ENCODE measurements around the gene SCCPDH.

SCCPDH gene

DNA sequence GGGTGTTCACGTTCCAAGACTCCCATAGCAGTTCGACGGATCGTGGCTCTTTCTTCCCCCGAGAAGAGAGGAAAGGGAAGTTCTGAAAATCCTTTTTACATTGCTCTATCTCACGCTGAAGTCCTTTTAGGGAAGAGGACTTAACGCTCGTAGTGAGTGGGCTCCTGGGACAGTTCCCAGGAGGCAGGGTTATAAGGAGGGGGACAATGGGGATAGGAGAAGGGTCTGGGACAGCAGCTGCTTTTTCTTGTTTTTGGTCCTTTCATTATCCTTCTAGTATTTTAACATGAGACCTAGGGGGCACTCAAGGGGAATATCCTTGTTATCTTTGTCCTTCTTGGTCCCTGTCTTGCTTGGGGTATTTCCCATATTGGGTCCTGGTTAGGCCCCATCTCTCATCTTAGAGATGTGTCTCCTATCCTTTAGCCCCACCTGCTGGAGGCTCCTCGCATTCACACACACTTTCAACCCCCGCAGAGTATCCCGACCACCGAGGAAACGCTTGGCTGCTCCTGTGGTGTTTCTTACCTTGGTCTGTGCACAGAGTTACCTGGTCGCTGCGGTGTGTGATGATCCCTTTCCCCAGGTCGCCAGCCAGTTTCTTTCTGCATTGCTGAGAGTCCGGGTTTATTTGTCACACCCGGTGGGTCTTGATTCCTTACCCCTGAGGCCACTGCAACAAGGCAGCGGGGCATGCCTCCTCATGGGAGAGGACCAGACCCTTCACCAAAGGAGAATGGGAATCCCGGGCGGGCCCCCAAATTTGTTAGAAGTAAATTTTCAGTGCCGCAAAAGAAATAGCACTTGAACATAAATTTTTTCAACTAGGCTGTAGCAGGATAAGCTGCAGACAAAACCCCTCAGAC, 29.7 kb downstream of the SCCPDH start:
- DNase-seq (ENCODE audit: low spot score), result peak; percentile 69

DNA sequence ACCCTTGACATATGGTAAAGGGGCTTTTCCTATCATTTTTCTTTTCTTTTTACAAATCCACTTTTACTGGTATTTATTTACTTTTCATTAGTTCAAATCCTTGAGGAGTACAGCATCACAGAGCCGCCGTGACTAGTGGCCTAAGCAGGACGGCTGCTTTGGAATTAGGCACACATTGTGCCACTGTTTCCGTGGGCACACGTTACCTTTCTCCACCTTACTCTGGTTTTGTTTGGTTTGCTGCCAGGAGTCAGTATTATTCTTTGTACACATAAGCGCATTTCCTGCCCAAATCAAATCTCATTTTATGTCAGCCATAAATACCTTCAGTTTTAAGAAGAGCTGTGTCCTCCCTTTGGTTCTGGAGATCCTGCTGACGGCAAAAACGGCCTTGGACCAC, 31.2 kb downstream of the SCCPDH start:
- no peak for DNase-seq (ENCODE audit: low spot score)

DNA sequence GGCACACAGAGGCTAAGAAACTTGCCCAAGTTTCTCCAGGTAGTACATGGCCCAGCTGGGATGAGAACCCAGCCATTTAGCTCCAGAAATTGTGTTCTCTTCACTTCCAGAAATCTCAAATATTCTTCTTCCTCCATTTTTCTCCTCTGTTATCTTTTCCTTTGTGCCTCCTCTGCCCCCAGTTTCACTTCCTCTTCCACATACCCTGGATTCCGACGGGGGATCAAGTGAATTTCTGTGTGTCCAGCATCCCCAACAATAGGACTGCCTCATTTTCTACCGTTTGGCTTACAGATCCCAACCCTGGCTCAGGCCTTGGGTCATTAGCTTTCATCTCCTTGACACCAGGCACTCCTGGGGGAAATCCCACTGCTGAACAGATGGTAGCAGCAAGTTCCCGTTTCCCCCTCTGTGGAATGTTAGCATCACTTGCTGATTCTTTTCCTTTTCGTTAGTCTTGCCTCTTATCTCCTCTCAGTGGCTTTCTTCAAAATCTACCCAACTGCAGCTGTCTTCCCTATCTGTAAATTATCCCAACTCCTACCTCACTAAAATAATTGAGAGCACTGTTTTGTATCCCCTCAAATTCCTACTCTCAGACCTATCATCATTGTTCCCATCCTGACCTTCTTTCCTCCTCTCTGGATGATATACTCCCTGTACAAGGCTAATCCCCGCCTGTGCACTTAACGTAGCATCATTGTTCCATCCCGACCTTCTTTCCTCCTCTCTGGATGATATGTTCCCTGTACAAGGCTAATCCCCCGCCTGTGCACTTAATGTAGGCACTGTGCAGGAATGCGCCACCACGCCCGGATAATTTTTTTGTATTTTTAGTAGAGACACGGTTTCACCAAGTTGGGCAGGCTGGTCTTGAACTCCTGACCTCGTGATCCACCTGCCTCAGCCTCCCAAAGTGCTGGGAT, 36.5 kb downstream of the SCCPDH start:
- no peak for DNase-seq (ENCODE audit: low spot score)

DNA sequence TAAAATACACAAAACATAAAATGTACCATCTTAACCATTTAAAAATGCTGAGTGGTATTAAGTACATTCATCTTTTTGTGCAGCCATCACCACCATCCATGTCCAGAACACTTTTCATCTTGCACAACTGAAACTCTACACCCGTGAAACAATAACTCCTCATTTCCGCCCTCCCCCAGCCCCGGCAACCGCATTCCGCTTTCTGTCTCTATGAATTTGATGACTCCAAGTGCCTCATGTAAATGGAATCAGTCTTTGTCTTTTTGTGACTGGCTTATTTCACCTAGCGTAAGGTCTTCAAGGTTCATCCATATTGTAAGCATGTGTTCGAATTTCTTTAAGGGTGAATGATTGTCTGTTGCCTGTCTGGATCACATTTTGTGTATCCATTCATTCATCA, 37.2 kb downstream of the SCCPDH start:
- DNase-seq (ENCODE audit: low spot score), result no peak

DNA sequence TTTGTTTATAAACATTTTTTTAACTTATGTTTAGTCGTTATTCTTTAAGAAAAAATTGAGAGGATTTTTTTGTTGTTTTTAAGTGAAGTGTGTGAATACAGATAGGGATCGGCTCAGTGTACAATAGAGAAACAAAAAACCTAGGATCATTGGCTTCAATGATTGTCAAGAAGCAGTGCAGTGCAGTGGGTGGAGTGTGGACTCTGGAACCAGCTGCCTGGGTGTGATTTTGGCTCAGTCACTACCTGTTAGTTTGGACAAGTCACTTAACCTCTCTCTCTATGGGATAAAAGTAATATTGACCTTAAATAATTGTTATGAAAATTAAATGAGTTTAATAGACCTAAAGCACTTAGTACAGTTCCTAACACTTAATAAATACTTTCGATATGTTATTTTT, 41.3 kb downstream of the SCCPDH start:
- DNase-seq (ENCODE audit: low spot score), result no peak

DNA sequence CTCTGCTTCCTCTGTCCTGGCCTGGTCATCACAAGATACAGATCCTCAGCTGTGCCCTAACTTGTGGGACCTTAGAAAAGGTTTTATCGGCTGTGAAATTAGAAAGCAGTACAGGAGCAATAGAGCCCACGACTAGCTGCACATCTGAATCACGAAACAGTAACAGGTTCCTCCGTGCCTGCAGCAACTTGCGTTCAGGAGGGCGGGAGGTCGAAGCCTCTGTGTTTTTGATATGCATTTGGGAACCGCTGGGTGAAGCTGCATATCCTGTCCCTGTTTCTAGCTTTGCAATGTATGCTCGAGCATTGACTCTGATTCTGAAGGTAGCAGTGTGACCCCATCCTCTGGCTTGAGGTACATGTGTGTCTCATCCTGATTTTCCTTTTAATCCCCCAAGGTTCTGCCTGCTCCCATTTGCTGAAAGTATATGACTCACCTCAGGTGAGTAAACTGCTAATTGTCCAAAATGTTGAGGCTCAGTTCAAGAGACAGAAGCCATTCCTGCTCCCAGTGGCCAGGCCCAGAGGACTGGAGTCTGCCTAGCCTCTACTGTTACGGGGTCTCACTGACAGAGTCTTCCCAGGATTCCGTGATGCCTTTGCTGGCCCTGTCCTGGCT, 44.3 kb downstream of the SCCPDH start:
- DNase-seq (ENCODE audit: low spot score), result no peak

DNA sequence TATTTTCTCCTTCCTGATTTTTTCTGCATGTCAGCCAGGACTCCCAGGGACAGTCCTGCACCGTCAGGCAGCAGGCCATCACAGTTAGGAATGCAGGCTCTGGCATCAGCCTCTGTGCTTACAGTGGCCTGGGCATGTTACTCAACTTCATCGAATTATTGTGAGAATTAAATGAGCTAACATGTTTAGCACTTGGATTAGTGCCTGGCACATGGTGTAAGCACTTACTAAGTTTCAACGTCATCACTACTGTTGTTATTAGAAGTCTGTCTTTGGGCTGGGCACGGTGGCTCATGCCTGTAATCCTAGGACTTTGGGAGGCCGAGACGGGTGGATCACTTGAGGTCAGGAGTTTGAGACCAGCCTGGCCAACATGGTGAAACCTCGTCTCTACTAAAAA, 45.1 kb downstream of the SCCPDH start:
- DNase-seq (ENCODE audit: low spot score), result peak; percentile 90

DNA sequence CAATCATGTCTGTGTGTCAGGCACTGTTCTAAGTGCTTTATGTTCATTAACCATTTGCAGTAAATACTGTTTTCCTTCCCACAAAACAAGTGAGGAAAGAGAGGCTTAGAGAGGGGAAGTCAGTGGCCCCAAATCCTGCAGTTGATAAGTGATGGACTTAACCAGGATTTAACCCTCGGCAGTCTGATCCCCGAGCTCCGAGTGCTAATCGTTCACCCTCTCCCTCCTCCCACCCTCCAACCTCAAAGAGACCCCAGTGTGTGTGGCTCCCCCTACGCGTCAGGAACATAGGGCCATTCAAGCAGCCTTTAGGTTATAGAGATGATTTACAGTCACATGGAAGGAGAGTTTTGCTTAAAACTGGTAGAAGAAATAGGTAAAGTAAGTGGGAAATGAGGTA, 47.2 kb downstream of the SCCPDH start:
- no peak for DNase-seq (ENCODE audit: low spot score)

DNA sequence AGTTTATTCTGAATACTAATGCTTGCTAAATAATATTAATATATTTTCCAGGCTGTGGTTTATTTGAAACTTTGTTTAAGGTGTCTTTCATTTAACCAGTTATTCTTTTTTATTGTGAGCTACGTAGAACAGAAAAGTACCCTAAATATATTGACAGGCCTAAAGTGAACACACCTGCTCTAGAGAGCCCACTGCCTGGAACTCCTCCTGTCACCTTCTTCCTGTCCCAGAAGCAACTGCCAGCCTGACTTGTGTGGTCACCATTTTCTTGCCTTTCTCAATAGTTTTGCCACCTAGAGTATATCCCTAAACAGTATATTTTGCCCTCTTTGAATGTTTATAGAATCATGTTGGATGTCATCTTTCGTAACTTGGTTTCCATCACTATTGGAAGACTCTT, 48.5 kb downstream of the SCCPDH start:
- no peak for DNase-seq (ENCODE audit: low spot score)

DNA sequence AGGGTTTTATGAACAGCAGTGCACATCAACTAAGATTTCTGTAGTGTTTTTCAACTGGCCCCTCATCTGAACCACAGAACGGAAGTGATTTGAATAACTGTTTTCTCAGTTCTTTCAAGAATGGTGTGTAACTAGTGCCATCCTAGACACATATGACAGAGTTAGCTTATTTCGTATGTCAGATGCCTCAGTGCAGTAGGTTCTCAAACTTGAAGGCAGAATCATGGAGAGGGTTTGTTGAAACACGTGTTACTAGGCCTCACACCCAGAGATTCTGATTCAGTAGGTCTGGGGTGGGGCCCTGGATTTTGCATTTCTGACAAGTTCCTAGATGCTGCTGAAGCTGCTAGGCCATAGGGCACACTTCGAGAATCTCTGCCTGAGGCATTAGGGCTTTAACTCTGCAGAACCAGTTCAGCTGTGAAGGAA, 49.0 kb downstream of the SCCPDH start:
- DNase-seq (ENCODE audit: low spot score), result no peak

DNA sequence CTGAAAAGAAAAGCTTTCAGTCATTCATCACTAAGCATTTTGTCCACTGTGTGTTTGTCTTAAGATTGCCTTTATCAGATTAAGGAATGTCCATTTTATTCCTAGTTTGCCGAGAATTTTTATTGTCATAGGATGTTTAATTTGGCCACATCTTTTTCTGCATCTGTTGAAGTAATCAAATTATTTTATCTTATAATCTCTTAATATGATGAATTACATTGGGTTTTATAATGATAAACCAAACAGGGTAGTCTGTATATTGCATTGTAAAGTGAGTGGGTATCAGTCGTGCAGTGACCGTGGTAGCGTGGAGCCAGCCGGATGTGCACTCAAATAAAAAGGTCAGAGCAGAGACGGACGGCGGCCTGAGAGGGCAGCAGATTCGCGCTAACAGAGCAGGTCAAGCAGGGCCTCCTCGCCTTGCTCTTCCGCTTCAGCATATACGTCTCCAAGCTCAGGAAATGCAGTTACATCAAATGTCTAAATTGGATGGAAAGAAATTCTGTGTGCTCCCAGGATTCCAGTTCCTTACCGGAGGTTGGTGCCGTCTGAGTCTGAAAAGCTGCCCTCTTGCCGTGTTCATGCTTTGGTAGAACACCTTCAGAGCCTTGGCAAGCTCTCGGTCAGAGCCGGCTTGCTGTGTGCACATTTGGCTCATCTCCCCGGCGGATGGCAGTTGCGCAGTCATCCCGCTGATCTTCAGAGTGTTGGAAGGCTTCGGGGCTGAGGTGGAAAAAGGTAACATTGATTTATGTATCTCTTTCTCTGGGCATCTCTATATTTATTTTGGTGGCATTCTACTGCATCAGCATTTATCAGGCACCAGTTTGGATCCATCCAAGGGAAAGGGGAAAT, 51.5 kb downstream of the SCCPDH start:
- no peak for DNase-seq (ENCODE audit: low spot score)

DNA sequence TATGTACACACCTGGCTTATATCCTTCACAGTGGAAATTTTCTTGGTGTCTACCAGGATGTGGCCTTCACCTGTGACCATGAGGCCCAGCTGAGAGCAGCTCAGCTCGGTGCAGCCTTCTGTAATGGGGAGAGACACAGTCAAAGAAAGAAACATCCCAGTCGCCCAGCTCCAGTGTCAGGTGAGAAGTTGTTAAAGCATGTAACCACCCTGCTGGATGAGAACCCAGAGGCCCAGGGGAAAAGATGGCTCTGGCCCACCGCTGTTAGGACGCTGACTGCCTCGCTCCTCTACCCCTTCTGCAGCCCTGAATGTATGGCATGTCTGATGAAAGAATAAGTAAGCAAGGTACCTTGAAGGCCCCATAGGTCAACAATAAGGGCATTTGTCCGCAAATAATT, 52.7 kb downstream of the SCCPDH start:
- no peak for DNase-seq (ENCODE audit: low spot score)

DNA sequence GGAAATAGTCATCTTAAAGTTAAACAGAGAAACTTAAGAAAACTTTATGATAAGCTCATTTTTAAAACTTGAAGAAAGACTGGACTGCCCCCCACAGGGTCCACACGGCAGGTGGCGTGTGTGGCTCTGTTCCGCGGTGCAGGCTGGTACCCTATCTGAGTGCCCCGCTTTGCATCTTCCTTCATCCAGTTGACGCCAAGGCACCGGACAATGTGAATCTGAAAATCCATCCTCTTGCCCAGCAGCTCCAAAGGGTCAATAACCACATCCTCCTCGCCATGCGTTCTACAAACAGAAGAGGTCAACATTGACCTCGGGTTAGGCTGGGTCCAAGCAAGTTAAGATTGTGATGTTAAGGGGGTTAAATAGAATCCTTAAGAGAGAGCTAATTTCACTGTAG, 54.5 kb downstream of the SCCPDH start:
- no peak for DNase-seq (ENCODE audit: low spot score)

DNA sequence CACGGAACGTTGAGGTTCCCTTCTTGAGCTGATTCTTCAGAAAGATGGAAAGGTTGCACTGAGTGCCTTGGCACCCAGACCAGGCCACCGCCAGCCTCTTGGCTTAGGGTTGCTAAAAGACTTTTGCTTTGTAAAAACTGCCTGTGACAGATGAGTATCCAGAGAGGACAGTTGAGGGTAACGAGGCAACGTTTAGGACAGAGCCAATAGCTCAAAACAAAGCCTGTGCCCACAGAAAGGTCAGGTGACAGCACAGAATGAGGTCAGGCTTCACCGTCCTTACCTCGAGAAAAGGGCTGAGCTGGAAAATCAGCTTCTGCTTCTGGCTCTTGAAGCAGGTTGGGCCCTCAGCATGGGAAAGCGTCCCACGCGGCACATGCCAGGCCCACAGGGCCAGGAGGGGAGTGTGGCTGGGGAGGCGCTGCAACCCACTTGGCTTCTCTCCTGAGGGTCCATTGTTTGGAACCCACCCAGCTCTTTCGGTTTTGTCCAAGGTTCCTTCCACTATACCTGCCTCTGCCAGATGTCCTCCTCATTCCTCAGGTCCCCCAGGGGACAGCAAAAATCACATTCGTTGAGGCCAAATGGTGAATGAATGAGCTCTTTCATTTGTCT, 55.5 kb downstream of the SCCPDH start:
- no peak for DNase-seq (ENCODE audit: low spot score)

DNA sequence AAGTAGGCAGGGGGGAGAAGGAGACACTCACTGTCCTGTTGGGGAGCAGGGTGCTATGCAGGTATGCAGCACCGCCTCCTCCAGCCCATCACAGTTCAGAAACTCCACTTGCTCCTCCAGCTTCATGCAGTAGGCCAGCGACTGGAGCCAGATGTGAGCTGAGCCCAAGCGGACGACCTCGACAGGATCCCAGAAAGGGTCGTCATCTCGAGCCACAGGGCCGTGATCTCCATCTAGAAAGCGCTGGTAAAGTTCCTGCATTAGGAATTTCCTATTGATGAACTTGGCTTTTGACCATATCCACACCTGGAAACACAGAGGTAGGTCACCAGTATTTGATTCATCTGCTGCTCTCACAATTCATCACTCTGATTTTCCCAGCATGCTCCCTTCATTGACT, 56.1 kb downstream of the SCCPDH start:
- DNase-seq (ENCODE audit: low spot score), result no peak

DNA sequence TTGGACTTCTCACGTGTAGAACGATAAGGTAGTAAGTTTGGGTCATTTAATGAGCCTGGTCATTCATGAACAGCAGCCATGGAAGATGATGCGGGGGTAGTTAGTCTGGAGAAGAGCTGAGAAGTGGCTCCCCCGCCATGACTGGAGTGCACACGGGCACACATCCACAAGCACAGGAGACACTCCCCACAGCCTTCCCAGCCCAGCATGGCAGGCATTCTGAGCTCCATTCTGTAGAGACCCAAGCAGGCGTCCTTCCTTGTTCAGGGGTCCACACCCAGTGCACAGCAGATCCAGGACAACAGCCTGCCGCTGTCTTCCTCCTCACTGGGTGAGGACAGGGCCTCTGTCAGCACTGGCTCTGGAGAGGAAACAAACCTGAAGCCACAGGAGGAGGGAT, 57.0 kb downstream of the SCCPDH start:
- DNase-seq (ENCODE audit: low spot score), result no peak

DNA sequence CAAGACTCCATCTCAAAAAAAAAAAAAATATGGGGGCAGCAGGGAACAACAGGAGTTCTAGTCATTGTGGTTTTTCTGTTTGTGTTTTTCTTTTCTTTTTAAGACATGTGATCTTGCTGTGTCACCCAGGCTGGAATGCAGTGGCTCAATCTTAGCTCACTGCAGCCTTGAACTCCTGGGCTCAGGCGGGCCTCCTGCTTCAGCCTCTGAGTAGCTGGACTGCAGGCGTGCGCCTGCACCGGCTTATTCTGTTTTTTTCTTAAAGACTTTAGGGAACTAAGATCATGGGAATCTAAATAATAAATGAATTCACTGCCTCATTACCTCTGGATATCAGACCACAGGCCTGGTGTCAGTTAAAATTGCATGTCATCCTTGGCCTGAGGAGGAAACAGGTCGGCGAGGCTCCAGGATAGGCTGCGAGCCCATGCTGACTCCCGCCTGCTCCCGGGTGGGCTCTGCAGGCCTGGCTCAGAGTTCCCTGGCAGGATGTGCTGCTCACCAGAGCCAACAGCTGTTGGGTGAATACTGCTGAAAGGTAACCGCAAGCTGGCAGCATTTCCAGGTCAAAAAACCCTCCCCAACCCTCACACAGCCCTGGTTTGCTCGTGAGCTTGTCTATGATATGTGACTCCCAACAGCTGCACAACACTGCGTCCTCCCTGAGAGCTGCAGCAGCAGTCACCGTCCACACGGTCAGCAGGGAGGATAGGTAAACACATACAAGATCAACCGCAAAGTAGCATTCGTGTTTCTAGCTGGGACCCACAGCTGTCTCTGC, 58.1 kb downstream of the SCCPDH start:
- peak; percentile 77 for DNase-seq (ENCODE audit: low spot score)

DNA sequence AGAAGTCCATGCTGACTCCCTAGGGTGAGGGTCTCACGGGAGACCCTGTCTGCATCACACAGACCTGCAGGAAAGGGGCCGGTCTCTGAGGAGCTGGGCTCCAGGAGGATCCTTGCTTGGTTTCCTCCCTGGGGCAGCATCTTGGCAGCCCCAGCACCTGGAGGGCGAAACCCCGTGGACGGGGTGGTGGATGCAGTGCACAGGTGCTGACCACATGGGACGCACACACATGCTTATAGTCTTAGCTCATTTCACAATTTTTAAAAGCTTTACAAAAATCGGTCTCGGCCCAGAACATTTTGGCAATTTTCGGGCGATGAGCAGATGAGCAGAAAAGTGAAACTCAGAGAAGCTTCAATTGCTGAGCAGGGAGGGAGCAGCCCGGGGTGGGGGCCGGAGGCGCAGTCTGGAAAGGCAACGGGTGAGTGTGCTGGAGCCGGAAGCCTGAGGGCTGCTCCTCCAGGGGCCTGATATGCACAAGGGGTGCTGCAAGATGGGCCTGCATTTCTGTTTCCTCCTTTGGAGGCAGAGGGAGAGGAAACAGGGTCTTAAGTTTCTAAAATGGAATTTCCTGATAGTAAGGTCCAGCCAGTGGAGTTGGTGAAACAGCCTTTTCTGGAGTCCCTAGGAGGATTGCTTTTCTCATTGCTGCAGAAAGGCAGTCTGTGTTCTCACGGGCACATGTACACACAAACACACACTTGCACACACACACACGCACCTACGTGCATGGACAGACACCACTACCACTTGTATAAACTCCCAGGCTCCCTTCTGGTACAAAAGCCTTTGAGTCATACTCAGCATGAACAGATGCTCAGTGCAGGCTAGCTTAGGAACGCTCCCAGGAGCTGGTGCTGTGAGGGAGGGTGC, 60.6 kb downstream of the SCCPDH start:
- DNase-seq (ENCODE audit: low spot score), result peak; percentile 48

DNA sequence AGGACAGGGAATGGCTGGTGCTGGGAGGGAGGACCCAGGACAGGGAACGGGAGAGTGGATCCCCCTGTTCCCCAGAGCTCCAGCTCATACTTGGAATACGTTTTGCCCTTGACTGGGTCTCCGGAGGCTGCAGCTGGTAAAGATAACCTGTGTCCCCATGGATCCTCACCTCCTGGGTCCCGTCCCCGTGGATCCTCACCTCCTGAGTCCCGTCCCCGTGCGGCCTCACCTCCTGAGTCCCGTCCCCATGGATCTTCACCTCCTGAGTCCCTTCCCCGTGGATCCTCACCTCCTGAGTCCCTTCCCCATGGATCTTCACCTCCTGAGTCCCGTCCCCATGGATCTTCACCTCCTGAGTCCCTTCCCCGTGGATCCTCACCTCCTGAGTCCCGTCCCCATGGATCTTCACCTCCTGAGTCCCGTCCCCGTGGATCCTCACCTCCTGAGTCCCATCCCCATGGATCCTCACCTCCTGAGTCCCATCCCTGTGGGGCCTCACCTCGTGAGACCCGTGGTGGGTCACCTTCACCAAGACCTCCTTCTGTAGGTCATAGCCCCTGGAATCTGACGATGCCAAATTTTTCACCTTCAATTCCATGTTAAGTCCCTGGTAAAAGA, 61.4 kb downstream of the SCCPDH start:
- no peak for DNase-seq (ENCODE audit: low spot score)
